Brain microvascular endothelial cell (primary cell): ENCODE data around the gene CADM2.

Experiments used
- DNase-seq: peaks from one replicate; pipeline ENCODE4 v3.0.0-alpha.2; 2020
- H3K27ac ChIP-seq: fragments of 250-450 bp; sonication (Bioruptor Pico); 2 replicates; pipeline ENCODE4 v1.5.1; 2020; ENCODE audit warnings: mild to moderate bottlenecking, moderate library complexity
- H3K27me3 ChIP-seq: fragments of 250-450 bp; sonication (Bioruptor Pico); replicated peaks from 2 replicates; pipeline ENCODE4 v1.5.1; 2020; ENCODE audit warnings: mild to moderate bottlenecking
- H3K36me3 ChIP-seq: fragments of 250-450 bp; sonication (Bioruptor Pico); replicated peaks from 2 replicates; pipeline ENCODE4 v1.5.1; 2020; ENCODE audit warnings: mild to moderate bottlenecking
- H3K4me3 ChIP-seq: 2 replicates; pipeline ENCODE4 v1.5.1; 2011; ENCODE audit warnings: low read depth, mild to moderate bottlenecking, control low read depth, low read length, moderate library complexity
- in situ Hi-C: cut with HindIII; loops from 2 replicates; pipeline ENCODE4 v1.10.0; 2017; ENCODE audit warnings: low sequenced_read_pairs, low pct_ligation_motif_present
- TF ChIP-seq, protein P1 (sequence below): IDR thresholded peaks from 2 replicates; pipeline ENCODE4 v1.5.1; 2011; ENCODE audit warnings: low read depth, mild to moderate bottlenecking, moderate library complexity, low read length, control low read depth, inconsistent platforms; ENCODE audit errors: missing control alignments

The CADM2 gene

DNA sequence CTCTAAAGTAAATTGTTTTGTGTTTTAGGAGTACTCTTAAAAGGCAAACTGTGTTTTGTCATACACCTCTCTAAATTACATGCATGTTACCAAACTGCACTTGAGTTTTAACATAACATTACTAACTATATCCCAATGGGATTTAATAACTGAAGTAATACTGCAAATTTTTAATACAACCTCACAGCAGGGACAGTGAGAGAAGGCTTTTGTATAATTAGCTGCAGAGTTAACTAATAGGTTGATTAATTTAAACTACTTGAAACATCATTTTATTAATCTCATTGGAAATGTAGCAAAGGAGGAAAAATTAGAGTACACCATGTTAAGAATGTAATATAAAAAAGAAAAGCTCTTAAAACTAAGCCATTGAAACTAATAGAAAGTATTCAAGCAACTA is 417.3 kb downstream of the CADM2 start:
- in situ Hi-C loops, result no loop called here
- H3K4me3 ChIP-seq, result no peak overlapping the region

DNA sequence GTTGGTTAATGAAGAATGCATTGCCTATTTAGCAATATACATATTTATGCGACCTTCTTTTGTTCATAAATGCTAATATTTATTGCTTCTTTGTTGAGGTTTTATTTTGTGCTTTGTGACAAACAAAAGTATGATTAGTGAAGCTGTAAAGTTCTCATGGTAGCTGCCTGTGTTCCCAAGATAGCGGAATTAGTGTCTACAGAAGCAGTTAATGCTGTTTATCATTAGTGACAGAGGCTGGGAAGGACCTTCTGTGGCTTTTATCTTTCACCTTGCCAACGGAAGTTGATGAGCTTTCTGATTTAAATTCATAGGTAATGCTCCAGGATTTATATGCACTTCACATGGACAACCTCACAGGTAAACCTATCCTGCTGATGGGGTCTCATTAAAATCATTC is 418.3 kb downstream of the CADM2 start:
- TF ChIP-seq, protein P1, sequence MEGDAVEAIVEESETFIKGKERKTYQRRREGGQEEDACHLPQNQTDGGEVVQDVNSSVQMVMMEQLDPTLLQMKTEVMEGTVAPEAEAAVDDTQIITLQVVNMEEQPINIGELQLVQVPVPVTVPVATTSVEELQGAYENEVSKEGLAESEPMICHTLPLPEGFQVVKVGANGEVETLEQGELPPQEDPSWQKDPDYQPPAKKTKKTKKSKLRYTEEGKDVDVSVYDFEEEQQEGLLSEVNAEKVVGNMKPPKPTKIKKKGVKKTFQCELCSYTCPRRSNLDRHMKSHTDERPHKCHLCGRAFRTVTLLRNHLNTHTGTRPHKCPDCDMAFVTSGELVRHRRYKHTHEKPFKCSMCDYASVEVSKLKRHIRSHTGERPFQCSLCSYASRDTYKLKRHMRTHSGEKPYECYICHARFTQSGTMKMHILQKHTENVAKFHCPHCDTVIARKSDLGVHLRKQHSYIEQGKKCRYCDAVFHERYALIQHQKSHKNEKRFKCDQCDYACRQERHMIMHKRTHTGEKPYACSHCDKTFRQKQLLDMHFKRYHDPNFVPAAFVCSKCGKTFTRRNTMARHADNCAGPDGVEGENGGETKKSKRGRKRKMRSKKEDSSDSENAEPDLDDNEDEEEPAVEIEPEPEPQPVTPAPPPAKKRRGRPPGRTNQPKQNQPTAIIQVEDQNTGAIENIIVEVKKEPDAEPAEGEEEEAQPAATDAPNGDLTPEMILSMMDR, result no peak

More for the DNA sequence above, 417.3 kb downstream of the CADM2 start:
- no peaks in the 10 kb centered on the region for H3K36me3 ChIP-seq
- TF ChIP-seq, protein P1, result no peak
- no peaks in the 10 kb centered on the region for H3K27me3 ChIP-seq
- H3K27ac ChIP-seq, result no peak overlapping the region
- no peak for DNase-seq

GRCh38 chr3:85384372-85384771 is 425.6 kb downstream of the CADM2 start:
- H3K27ac ChIP-seq, result no peak overlapping the region
- no peaks in the 10 kb centered on the region for H3K27me3 ChIP-seq
- in situ Hi-C loops, result no loop called here
- no peaks in the 10 kb centered on the region for H3K36me3 ChIP-seq
- DNase-seq, result no peak
- H3K4me3 ChIP-seq, result no peak overlapping the region
- TF ChIP-seq, protein P1, result no peak

More for the DNA sequence above, 418.3 kb downstream of the CADM2 start:
- Histone ChIP-seq H3K27me3 (no peaks in the 10 kb centered on the region), H3K4me3 (no peak overlapping the region), H3K36me3 (no peaks in the 10 kb centered on the region), H3K27ac (no peak overlapping the region)
- no peak for DNase-seq
- in situ Hi-C loops, result no loop called here

GRCh38 chr3:85387913-85388505 is 429.2 kb downstream of the CADM2 start:
- in situ Hi-C loops, result no loop called here
- TF ChIP-seq, protein P1, result no peak
- Histone ChIP-seq H3K36me3 (no peaks in the 10 kb centered on the region), H3K27ac (no peak overlapping the region), H3K4me3 (no peak overlapping the region), H3K27me3 (no peaks in the 10 kb centered on the region)
- no peak for DNase-seq

- Histone ChIP-seq H3K4me3 (no peak overlapping the region), H3K27me3 (no peaks in the 10 kb centered on the region), H3K27ac (no peak overlapping the region), H3K36me3 (no peaks in the 10 kb centered on the region)
- in situ Hi-C loops, result no loop called here
- no peak for DNase-seq
- TF ChIP-seq, protein P1, result no peak
Measured at GRCh38 chr3:85394424-85394823, 435.6 kb downstream of the CADM2 start.

GRCh38 chr3:85397434-85397833 is 438.6 kb downstream of the CADM2 start:
- in situ Hi-C loops, result no loop called here
- Histone ChIP-seq H3K4me3 (no peak overlapping the region), H3K27me3 (no peaks in the 10 kb centered on the region), H3K36me3 (no peaks in the 10 kb centered on the region), H3K27ac (no peak overlapping the region)
- no peak for DNase-seq
- TF ChIP-seq, protein P1, result no peak
